Aorta (tissue), 5 donors: Measurements from ENCODE around the gene WDR5. TPM values are rescaled to one million over a fixed set of nuclear protein-coding genes. Genes with fewer than 3 reads are reported as not detected.
"Not testable (repeated sequence)": the region's sequence is repeated elsewhere in the genome, so short reads cannot be mapped to it uniquely, and the experiment has no call there.

Experiments
- ATAC-seq: fragments of 200-7000 bp; cut with Tn5 transposase; one replicate; pipeline ENCODE4 v1.9.1; 2022; ENCODE audit warnings: moderate library complexity; ENCODE audit not compliant: low FRiP score
- DNase-seq, 2 donors: peaks; one replicate each; pipeline ENCODE4 v3.0.0-alpha.2; 2020
- H3K27ac ChIP-seq, 2 donors: one replicate each; pipeline ENCODE4 v1.5.1; 2013; ENCODE audit warnings: low read length in 2 of 2, mild to moderate bottlenecking in 2 of 2, moderate library complexity in 2 of 2, control low read depth in 1 of 2, inconsistent platforms in 1 of 2, low read depth in 1 of 2
- H3K27me3 ChIP-seq, 2 donors: one replicate each; pipeline ENCODE4 v1.6.1; 2013; ENCODE audit warnings: control low read depth in 1 of 2, low read length in 1 of 2, mild to moderate bottlenecking in 1 of 2, moderate library complexity in 1 of 2; ENCODE audit not compliant: insufficient read depth in 2 of 2, control insufficient read depth in 1 of 2
- H3K36me3 ChIP-seq, 2 donors: one replicate each; pipeline ENCODE4 v1.6.1; 2013; ENCODE audit warnings: control low read depth in 1 of 2, low read length in 1 of 2, mild to moderate bottlenecking in 1 of 2; ENCODE audit not compliant: insufficient read depth in 2 of 2, control insufficient read depth in 1 of 2
- H3K4me1 ChIP-seq, 2 donors: one replicate each; pipeline ENCODE4 v1.6.1; 2013; ENCODE audit warnings: low read length in 2 of 2, control low read depth in 1 of 2, mild to moderate bottlenecking in 1 of 2, moderate library complexity in 1 of 2; ENCODE audit not compliant: insufficient read depth in 2 of 2, control insufficient read depth in 1 of 2
- H3K4me3 ChIP-seq, 2 donors: one replicate each; pipeline ENCODE4 v1.5.1; 2013; ENCODE audit warnings: low read length in 2 of 2, control low read depth in 1 of 2, mild to moderate bottlenecking in 1 of 2
- H3K9me3 ChIP-seq: one replicate; pipeline ENCODE4 v1.6.1; 2013; ENCODE audit warnings: mild to moderate bottlenecking, low read length; ENCODE audit not compliant: control insufficient read depth
- WGBS, 2 donors: extraction: QIAGEN DNeasy Blood & Tissue Kit; methylation state at CpG; one replicate each; pipeline ENCODE4 v1.1.7; 2013; 5-methylcytosine and 5-hydroxymethylcytosine counted together
- intact Hi-C, 2 donors: fragments of 100-400 bp; cut with DNase I; formaldehyde crosslinking; loops; one replicate each; pipeline versions ENCODE4 v1.14.2 to v1.15.0; 2022
- polyA plus RNA-seq, 2 donors: library from polyadenylated mRNA; stranded (reverse); fragments of 200-250 nt; gene quantifications; one replicate each; pipeline ENCODE4 v1.2.3, GENCODE V29; 2013
- total RNA-seq, 2 donors: library from RNA; stranded (reverse); fragmentation: NEBNext Ultra II Directional; extraction: Animal tissue kit (Norgen Biotek cat#: 25700); gene quantifications; one replicate each; pipeline ENCODE4 v1.2.1, GENCODE V29; 2021
- donor health status: healthy with polysubstance abuse.
- donor health status: Bipolar disorder and iron deficiency.
- donor health status: DM: no; HTN: no; CAD: no.
- donor health status: DM: no; HTN: no; CAD: no.
- donor health status: DM: yes; HTN: yes; CAD: no.

The WDR5 gene
- total and polyA plus RNA-seq, 4 donors, result 11.5 to 25.1 (median 15.2) TPM

GRCh38 chr9:134111064-134111463, 24.8 kb upstream of the WDR5 start:
- intact Hi-C loops, result no loop called here
- Histone ChIP-seq H3K36me3 (no peaks in the 10 kb centered on the region), H3K27me3 (no peaks in the 10 kb centered on the region), H3K4me1 (no peaks in the 10 kb centered on the region), H3K27ac (no peak overlapping the region), H3K9me3 (no peaks in the 10 kb centered on the region), H3K4me3 (no peak overlapping the region)
- WGBS, 2 donors, result 79 to 90% methylated on average over 9 of the region's 9 CpGs
- ATAC-seq (no peak), DNase-seq (no peak)

- Histone ChIP-seq H3K4me3 (no peak overlapping the region), H3K36me3 (no peaks in the 10 kb centered on the region), H3K27ac (no peak overlapping the region), H3K9me3 (no peaks in the 10 kb centered on the region), H3K27me3 (no peaks in the 10 kb centered on the region), H3K4me1 (no peaks in the 10 kb centered on the region)
- intact Hi-C loops, result no loop called here
- DNase-seq, result no peak
- 85 to 88% methylated on average over 6 of the region's 6 CpGs for WGBS, 2 donors
- no peak for ATAC-seq
Observed at GRCh38 chr9:134112561-134112960, 23.3 kb upstream of the WDR5 start.

GRCh38 chr9:134118972-134119371, 16.9 kb upstream of the WDR5 start:
- ATAC-seq, H3K27me3 ChIP-seq, H3K36me3 ChIP-seq, H3K9me3 ChIP-seq, H3K4me3 ChIP-seq, H3K27ac ChIP-seq, intact Hi-C loops, H3K4me1 ChIP-seq: not testable (repeated sequence)
- peak in 1 of 2 donors; percentile 33 for DNase-seq
- 96 to 98% methylated on average over 9 to 12 of the region's 26 CpGs for WGBS, 2 donors

- DNase-seq (no peak), ATAC-seq (no peak)
- 81 to 82% methylated on average over 10 of the region's 10 CpGs for WGBS, 2 donors
- H3K36me3 ChIP-seq, result no peaks in the 10 kb centered on the region
- no peaks in the 10 kb centered on the region for H3K9me3 ChIP-seq
- no peaks in the 10 kb centered on the region for H3K27me3 ChIP-seq
- intact Hi-C loops, result no loop called here
- H3K4me1 ChIP-seq, result no peaks in the 10 kb centered on the region
- no peak overlapping the region for H3K27ac ChIP-seq
- H3K4me3 ChIP-seq, result no peak overlapping the region
Observed at GRCh38 chr9:134123764-134124128, 12.1 kb upstream of the WDR5 start.

GRCh38 chr9:134125413-134126095, 10.3 kb upstream of the WDR5 start:
- no peak overlapping the region for H3K4me3 ChIP-seq
- H3K27ac ChIP-seq, result no peak overlapping the region
- H3K36me3 ChIP-seq, result no peaks in the 10 kb centered on the region
- 67 to 69% methylated on average over 16 of the region's 16 CpGs for WGBS, 2 donors
- no peaks in the 10 kb centered on the region for H3K9me3 ChIP-seq
- ATAC-seq (peak; percentile 6), DNase-seq (peak in 1 of 2 donors; percentile 73)
- H3K4me1 ChIP-seq, result no peaks in the 10 kb centered on the region
- H3K27me3 ChIP-seq, result no peaks in the 10 kb centered on the region
- intact Hi-C loops, result no loop called here

- ATAC-seq, result no peak
- no peaks in the 10 kb centered on the region for H3K4me1 ChIP-seq
- H3K36me3 ChIP-seq, result no peaks in the 10 kb centered on the region
- H3K9me3 ChIP-seq, result no peaks in the 10 kb centered on the region
- 73 to 92% methylated on average over 14 of the region's 14 CpGs for WGBS, 2 donors
- H3K27me3 ChIP-seq, result no peaks in the 10 kb centered on the region
- no peak overlapping the region for H3K27ac ChIP-seq
- intact Hi-C loops, result no loop called here
- H3K4me3 ChIP-seq, result no peak overlapping the region
- no peak for DNase-seq
Observed at GRCh38 chr9:134126373-134126772, 9.5 kb upstream of the WDR5 start.

GRCh38 chr9:134127065-134127580, 8.8 kb upstream of the WDR5 start:
- no peak overlapping the region for H3K27ac ChIP-seq
- WGBS, 2 donors, result 77 to 84% methylated on average over 13 of the region's 13 CpGs
- intact Hi-C loops, result no loop called here
- no peak overlapping the region for H3K4me3 ChIP-seq
- H3K9me3 ChIP-seq, result no peaks in the 10 kb centered on the region
- H3K36me3 ChIP-seq, result no peaks in the 10 kb centered on the region
- ATAC-seq, result no peak
- no peaks in the 10 kb centered on the region for H3K27me3 ChIP-seq
- H3K4me1 ChIP-seq, result no peaks in the 10 kb centered on the region
- no peak for DNase-seq

- no peaks in the 10 kb centered on the region for H3K9me3 ChIP-seq
- DNase-seq (no peak), ATAC-seq (no peak)
- no peaks in the 10 kb centered on the region for H3K27me3 ChIP-seq
- intact Hi-C loops, result loop anchor here in 1 of 2 donors (2.0 kb wide), 1 partner anchor 55 kb away; no protein-coding TSS in a partner anchor
- no peak overlapping the region for H3K27ac ChIP-seq
- WGBS, 2 donors, result 85 to 93% methylated on average over 12 of the region's 12 CpGs
- H3K36me3 ChIP-seq, result no peaks in the 10 kb centered on the region
- no peaks in the 10 kb centered on the region for H3K4me1 ChIP-seq
- H3K4me3 ChIP-seq, result no peak overlapping the region
Observed at GRCh38 chr9:134127616-134128015, 8.3 kb upstream of the WDR5 start.
